HG02623 (cell line): ENCODE results near the gene SMG5.

ENCODE experiments used
- ATAC-seq: cut with Tn5 transposase; IDR thresholded peaks from one replicate; pipeline ENCODE4 v1.9.1; 2021; ENCODE audit warnings: moderate library complexity; ENCODE audit not compliant: unreplicated experiment

Gene SMG5

DNA sequence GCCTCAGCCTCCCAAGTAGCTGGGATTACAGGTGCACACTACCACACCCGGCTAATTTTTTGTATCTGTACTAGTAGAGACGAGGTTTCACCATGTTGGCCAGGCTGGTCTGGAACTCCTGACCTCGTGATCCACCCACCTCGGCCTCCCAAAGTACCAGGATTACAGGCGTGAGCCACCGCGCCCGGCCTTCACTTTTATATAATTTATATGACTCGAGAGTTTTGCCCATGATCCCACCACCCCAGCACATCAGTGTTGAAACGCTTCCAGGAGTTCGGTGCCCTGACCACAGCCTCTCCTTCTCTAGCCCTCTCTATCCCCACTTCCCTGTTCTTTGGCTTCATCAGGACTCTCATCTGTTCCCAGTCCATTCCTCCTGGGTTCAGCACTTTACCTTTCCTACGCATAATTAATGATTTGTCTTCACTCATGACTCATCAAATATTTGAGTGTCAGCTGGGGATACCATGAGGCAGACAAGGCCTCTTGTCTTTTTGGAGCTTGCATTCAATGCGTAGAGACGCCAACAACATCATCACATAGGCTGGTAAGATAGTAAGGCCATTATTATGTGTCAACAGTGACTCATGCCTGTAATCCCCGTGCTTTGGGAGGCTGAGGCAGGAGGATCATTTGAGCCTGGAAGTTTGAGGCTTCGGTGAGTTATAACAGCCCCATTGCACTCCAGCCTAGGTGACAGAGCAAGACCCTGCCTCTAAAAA is 68.4 kb downstream of the SMG5 start:
- ATAC-seq = no peak

GRCh38 chr1:156213644-156213966 is 69.0 kb downstream of the SMG5 start:
- no peak for ATAC-seq

DNA sequence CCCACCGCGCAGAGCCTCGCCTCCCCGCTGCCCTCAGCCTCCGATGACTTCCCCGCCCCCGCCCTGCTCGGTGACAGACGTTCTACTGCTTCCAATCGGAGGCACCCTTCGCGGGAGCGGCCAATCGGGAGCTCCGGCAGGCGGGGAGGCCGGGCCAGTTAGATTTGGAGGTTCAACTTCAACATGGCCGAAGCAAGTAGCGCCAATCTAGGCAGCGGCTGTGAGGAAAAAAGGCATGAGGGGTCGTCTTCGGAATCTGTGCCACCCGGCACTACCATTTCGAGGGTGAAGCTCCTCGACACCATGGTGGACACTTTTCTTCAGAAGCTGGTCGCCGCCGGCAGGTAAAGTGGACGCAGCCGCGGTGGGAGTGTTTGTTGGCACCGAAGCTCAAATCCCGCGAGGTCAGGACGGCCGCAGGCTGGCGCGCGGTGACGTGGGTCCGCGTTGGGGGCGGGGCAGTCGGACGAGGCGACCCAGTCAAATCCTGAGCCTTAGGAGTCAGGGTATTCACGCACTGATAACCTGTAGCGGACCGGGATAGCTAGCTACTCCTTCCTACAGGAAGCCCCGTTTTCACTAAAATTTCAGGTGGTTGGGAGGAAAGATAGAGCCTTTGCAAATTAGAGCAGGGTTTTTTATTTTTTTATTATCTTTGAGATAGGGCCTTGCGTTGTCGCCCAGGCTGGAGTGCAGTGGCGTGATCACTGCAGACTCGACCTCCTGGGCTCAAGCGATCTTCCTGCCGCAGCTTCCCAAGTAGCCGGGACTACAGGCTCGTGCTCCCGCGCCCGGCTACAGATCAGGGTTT is 69.6 kb downstream of the SMG5 start, which contains the start of gene PMF1:
Gene PMF1, plus strand, starts transcription at position 175 of the 811 bp plus-strand sequence. Its CDS starts 9 bp downstream, at position 184.
- peak; percentile 85 for ATAC-seq

- no peak for ATAC-seq
These were observed 70.5 kb downstream of the SMG5 start for GRCh38 chr1:156212130-156212529.

DNA sequence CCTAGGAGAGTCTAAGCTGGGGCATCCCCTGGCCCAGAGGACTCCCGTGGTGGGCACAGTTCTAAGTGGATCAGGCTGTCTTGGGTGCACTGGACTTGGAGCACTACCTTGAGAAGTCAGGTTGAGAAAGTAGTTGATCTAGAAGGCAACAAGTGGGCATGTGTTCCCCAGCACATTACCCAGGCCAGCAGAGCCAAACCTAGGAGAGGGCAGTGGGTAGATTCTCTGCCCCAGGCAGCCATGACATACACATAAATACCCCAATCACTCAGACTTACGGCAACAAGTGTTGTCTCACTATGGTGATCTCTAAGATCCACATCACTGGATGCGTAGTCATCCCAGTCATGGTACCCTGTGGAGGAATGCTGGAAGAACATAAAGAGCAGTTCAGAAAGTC is 71.4 kb downstream of the SMG5 start:
- no peak for ATAC-seq

DNA sequence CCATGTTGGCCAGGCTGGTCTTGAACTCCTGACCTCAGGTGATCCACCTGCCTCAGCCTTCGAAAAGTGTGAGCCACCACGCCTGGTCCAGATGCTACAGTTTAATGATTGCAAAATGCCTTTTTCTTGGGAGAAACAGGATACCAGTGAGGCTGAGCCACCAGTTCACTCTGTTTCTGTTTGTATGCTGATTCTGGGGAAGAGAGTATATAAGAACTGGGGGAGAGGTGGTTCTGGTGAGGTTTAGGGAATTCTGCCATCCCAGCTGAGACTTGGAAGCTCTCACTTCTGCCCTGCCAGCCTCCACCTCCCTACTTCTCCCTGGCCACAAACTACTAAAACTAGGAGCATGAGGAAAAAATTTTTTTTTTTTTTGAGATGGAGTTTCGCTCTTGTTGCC is 77.9 kb downstream of the SMG5 start:
- no peak for ATAC-seq

GRCh38 chr1:156203331-156203730 is 79.3 kb downstream of the SMG5 start:
- no peak for ATAC-seq

DNA sequence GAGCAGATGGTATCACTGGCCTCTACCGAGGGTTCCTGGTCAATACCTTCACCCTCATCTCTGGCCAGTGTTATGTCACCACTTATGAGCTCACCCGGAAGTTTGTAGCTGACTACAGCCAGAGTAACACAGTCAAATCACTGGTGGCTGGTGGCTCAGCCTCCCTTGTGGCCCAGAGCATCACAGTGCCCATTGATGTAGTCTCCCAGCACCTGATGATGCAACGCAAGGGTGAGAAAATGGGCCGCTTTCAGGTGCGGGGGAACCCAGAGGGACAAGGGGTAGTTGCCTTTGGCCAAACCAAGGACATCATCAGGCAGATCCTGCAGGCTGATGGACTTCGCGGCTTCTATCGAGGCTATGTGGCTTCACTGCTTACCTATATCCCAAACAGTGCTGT is 82.6 kb downstream of the SMG5 start:
- no peak for ATAC-seq
